Measurements from ENCODE around the gene ROR2.

The ROR2 gene

DNA sequence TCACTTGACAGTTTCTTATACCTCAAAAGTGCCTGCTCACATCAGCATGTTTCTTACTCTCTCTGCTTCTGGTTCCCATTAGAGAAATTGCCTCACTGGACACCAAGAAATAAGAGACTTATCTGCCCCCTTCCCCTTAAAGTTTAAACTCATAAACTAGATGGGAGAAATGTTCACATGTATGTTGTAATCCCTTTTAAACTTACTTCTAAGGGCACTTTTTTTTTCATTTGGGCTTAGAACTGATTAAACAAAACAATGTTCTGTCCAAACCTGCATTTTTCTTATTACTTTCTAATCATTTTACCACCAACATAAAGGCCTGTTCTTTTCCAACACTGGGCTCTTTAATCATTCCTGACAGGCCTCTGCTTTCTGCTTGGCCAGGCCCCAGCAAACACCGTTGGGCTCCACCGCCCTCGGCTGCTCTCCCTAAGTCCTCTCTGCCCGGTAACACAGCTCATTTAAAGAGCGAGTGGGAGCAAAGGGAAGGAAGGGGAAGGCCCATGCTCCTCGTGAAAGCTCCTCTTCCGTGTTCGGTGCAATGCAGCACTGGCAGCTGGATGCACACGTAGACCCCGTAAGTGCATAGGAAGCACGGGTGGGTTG is 53.4 kb downstream of the ROR2 start:
- Mint-ChIP-seq H3K9me3 (no peaks in the 10 kb centered on the region), H3K36me3 (no peaks in the 10 kb centered on the region), H3K4me1 (peaks cover 5 to 11% of the 10 kb centered on the region in 2 donors), H3K27me3 (peaks cover 13 to 25% of the 10 kb centered on the region in 2 donors), H3K4me3 (no peak overlapping the region), H3K27ac (no peak overlapping the region)
- ATAC-seq (replicated peaks) (peak; percentile 45 to 68), DNase-seq (no peak)

GRCh38 chr9:91896097-91896496 is 53.9 kb downstream of the ROR2 start:
- Mint-ChIP-seq H3K4me3 (no peak overlapping the region), H3K36me3 (no peaks in the 10 kb centered on the region), H3K27me3 (peaks cover 13 to 25% of the 10 kb centered on the region in 2 donors), H3K4me1 (peaks cover 5 to 11% of the 10 kb centered on the region in 2 donors), H3K9me3 (no peaks in the 10 kb centered on the region), H3K27ac (no peak overlapping the region)
- ATAC-seq (replicated peaks) (no peak), DNase-seq (no peak)

- Mint-ChIP-seq H3K9me3 (no peaks in the 10 kb centered on the region), H3K27ac (no peak overlapping the region), H3K4me1 (peaks cover 5 to 11% of the 10 kb centered on the region in 2 donors), H3K36me3 (no peaks in the 10 kb centered on the region), H3K27me3 (peaks cover 17 to 22% of the 10 kb centered on the region in 2 donors), H3K4me3 (no peak overlapping the region)
- no peak for DNase-seq
- no peak for ATAC-seq (replicated peaks)
These were observed 55.5 kb downstream of the ROR2 start for GRCh38 chr9:91894536-91894935.

GRCh38 chr9:91894023-91894422 is 56.0 kb downstream of the ROR2 start:
- Mint-ChIP-seq H3K36me3 (no peaks in the 10 kb centered on the region), H3K9me3 (no peaks in the 10 kb centered on the region), H3K4me3 (no peak overlapping the region), H3K27me3 (peaks cover 20% of the 10 kb centered on the region in 2 donors), H3K4me1 (peaks cover 5 to 11% of the 10 kb centered on the region in 2 donors), H3K27ac (no peak overlapping the region)
- DNase-seq (no peak), ATAC-seq (replicated peaks) (no peak)

GRCh38 chr9:91891915-91892314 is 58.1 kb downstream of the ROR2 start:
- Mint-ChIP-seq H3K27ac (no peak overlapping the region), H3K36me3 (no peaks in the 10 kb centered on the region), H3K27me3 (peaks cover 19 to 34% of the 10 kb centered on the region in 2 donors), H3K4me1 (peaks cover 4 to 10% of the 10 kb centered on the region in 2 donors), H3K9me3 (no peaks in the 10 kb centered on the region), H3K4me3 (no peak overlapping the region)
- no peak for DNase-seq
- ATAC-seq (replicated peaks), result no peak

DNA sequence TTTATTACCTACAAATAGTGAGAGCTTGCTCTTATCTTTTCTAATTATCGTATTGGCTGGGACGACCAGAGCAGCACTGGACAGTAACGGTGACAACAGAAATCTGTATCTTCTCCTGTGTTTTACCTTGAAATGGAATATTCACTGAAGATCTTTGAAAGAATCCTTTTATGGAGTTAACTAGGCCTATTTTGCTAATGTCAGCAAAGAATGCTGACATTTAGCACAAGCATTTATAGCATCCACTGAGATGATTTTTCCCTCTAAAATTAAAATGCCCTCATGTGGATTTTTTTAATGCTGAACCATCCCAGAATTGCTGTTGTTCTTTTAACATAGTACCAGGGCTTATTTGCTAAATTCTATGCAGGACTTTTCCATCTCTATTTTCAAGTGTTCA is 59.4 kb downstream of the ROR2 start:
- Mint-ChIP-seq H3K4me1 (no peaks in the 10 kb centered on the region), H3K27ac (no peak overlapping the region), H3K4me3 (no peak overlapping the region), H3K9me3 (no peaks in the 10 kb centered on the region), H3K27me3 (peaks cover 13 to 39% of the 10 kb centered on the region in 2 donors), H3K36me3 (no peaks in the 10 kb centered on the region)
- no peak for DNase-seq
- no peak for ATAC-seq (replicated peaks)

GRCh38 chr9:91889161-91889911 is 60.7 kb downstream of the ROR2 start:
- Mint-ChIP-seq H3K4me3 (no peak overlapping the region), H3K9me3 (no peaks in the 10 kb centered on the region), H3K36me3 (no peaks in the 10 kb centered on the region), H3K27ac (no peak overlapping the region), H3K27me3 (peaks cover 13 to 39% of the 10 kb centered on the region in 2 donors), H3K4me1 (no peaks in the 10 kb centered on the region)
- ATAC-seq (replicated peaks) (no peak), DNase-seq (no peak)

DNA sequence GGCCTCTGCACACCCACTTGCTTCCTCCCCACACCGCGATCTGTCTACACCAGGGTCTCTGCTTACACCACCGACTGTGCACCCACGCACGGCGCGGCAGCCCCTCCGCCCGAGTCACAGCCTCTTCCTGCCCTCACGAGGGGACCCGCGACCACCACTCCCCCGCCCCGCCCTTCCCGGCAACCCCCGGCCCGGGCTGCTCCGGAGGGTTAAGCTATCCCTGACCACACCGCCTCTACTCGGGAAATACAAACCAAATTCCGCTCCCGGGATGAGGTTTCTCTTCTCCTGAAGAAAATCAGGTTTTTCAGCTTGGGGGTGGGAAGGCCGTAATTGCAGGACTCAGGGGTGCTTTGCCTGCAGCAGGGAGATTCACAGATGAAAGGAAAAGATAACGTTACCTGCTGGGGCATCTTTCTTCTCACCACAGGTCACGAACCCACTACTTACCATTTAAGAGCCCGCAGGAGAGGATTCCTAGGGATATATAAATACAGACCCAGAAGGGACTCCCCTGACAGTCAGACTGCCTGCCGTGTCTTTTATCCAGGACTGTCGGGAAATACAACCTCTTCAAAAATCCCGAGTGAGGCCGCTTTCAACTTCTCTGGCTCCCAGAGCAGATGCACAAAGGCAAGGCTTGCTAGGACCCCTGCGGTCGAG is 63.5 kb downstream of the ROR2 start:
- Mint-ChIP-seq H3K27me3 (peaks cover 7 to 33% of the 10 kb centered on the region in 2 donors), H3K9me3 (no peaks in the 10 kb centered on the region), H3K27ac (no peak overlapping the region)

DNA sequence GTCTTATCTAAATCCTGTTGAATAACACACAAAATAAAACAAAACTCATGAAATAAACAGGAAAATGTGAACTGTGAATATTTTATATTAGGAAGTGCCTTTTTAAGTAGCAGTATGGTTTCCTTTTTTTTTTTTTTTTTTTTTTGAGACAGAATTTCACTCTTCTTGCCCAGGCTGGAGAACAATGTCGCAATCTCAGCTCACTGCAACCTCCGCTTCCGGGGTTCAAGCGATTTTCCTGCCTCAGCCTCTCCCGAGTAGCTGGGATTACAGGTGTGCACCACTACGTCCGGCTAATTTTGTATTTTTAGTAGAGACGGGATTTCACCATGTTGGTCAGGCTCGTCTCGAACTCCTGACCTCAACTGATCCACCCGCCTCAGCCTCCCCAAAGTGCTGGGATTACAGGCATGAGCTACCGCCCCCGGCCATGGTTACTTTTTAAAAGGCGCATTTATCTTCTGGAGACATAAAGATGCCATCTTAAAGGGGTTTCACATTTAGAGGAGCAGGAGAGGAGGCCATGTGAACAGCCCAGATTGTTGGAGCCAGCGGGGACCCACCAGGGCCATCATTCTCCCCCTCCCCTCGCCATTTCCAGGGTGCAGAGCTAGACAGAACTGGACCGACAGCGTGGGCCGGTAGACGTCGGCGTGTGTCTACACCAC is 64.1 kb downstream of the ROR2 start:
- no peak overlapping the region for H3K27ac Mint-ChIP-seq
- DNase-seq, result no peak
- H3K36me3 Mint-ChIP-seq, result no peaks in the 10 kb centered on the region
- H3K27me3 Mint-ChIP-seq, result peaks cover 7 to 33% of the 10 kb centered on the region in 2 donors
- no peaks in the 10 kb centered on the region for H3K4me1 Mint-ChIP-seq
- no peak for ATAC-seq (replicated peaks)
- H3K9me3 Mint-ChIP-seq, result no peaks in the 10 kb centered on the region
- no peak overlapping the region for H3K4me3 Mint-ChIP-seq

More for the DNA sequence above, 63.5 kb downstream of the ROR2 start:
- Mint-ChIP-seq H3K36me3 (no peaks in the 10 kb centered on the region), H3K4me1 (no peaks in the 10 kb centered on the region), H3K4me3 (no peak overlapping the region)
- DNase-seq, result no peak
- ATAC-seq (replicated peaks), result no peak

GRCh38 chr9:91884696-91885687 is 65.0 kb downstream of the ROR2 start:
- no peaks in the 10 kb centered on the region for H3K9me3 Mint-ChIP-seq
- ATAC-seq (replicated peaks) (no peak), DNase-seq (no peak)
- H3K4me1 Mint-ChIP-seq, result no peaks in the 10 kb centered on the region
- H3K27ac Mint-ChIP-seq, result no peak overlapping the region
- no peaks in the 10 kb centered on the region for H3K36me3 Mint-ChIP-seq
- H3K27me3 Mint-ChIP-seq, result peaks cover 7 to 33% of the 10 kb centered on the region in 2 donors
- H3K4me3 Mint-ChIP-seq, result no peak overlapping the region

GRCh38 chr9:91884153-91884552 is 65.9 kb downstream of the ROR2 start:
- H3K9me3 Mint-ChIP-seq, result no peaks in the 10 kb centered on the region
- H3K4me3 Mint-ChIP-seq, result no peak overlapping the region
- H3K36me3 Mint-ChIP-seq, result no peaks in the 10 kb centered on the region
- peaks cover 7 to 26% of the 10 kb centered on the region in 2 donors for H3K27me3 Mint-ChIP-seq
- no peaks in the 10 kb centered on the region for H3K4me1 Mint-ChIP-seq
- no peak overlapping the region for H3K27ac Mint-ChIP-seq
- no peak for DNase-seq
- ATAC-seq (replicated peaks), result no peak

GRCh38 chr9:91883503-91883902 is 66.5 kb downstream of the ROR2 start:
- H3K27ac Mint-ChIP-seq, result no peak overlapping the region
- no peaks in the 10 kb centered on the region for H3K36me3 Mint-ChIP-seq
- H3K27me3 Mint-ChIP-seq, result peaks cover 7 to 20% of the 10 kb centered on the region in 2 donors
- H3K4me3 Mint-ChIP-seq, result no peak overlapping the region
- H3K4me1 Mint-ChIP-seq, result no peaks in the 10 kb centered on the region
- ATAC-seq (replicated peaks) (no peak), DNase-seq (no peak)
- H3K9me3 Mint-ChIP-seq, result no peaks in the 10 kb centered on the region

DNA sequence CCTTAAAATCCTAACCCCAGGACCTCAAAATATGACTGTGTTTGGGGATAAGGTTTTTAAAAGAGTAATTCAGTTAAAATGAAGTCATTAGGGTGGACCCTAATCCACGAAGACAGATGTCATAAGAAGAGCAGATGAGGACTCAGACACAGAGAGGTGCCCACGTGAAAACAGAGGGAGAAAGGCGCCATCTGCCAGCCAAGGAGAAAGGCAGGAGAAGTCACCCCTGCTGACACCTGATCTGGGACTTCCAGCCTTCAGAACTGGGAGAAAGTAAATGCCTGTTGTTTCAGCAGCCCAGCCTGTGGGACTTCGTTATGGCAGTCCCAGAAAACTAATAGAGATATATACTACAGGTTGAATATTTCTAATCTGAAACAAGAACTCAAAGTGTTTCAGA is 67.4 kb downstream of the ROR2 start:
- DNase-seq (no peak), ATAC-seq (replicated peaks) (no peak)
- H3K36me3 Mint-ChIP-seq, result no peaks in the 10 kb centered on the region
- no peak overlapping the region for H3K27ac Mint-ChIP-seq
- H3K4me3 Mint-ChIP-seq, result no peak overlapping the region
- no peaks in the 10 kb centered on the region for H3K4me1 Mint-ChIP-seq
- no peaks in the 10 kb centered on the region for H3K9me3 Mint-ChIP-seq
- H3K27me3 Mint-ChIP-seq, result peaks cover 7 to 12% of the 10 kb centered on the region in 2 donors

Data from stimulated activated naive B cell treated with anti-CD40 and anti-IgM and Interleukin-4, amounts not matched to agents 10 μg/mL and 1 μg/mL and 100 μg/mL, for 72 hours (primary cell).